Measurements from ENCODE around the gene DPYSL4. TPM values are rescaled to one million over a fixed set of nuclear protein-coding genes. Genes with fewer than 3 reads are reported as not detected.

The DPYSL4 gene
- total and polyA plus RNA-seq, 2 of the 4 experiments (the other 2 are of a cell fraction), result 8.1 to 30.5 TPM

DNA sequence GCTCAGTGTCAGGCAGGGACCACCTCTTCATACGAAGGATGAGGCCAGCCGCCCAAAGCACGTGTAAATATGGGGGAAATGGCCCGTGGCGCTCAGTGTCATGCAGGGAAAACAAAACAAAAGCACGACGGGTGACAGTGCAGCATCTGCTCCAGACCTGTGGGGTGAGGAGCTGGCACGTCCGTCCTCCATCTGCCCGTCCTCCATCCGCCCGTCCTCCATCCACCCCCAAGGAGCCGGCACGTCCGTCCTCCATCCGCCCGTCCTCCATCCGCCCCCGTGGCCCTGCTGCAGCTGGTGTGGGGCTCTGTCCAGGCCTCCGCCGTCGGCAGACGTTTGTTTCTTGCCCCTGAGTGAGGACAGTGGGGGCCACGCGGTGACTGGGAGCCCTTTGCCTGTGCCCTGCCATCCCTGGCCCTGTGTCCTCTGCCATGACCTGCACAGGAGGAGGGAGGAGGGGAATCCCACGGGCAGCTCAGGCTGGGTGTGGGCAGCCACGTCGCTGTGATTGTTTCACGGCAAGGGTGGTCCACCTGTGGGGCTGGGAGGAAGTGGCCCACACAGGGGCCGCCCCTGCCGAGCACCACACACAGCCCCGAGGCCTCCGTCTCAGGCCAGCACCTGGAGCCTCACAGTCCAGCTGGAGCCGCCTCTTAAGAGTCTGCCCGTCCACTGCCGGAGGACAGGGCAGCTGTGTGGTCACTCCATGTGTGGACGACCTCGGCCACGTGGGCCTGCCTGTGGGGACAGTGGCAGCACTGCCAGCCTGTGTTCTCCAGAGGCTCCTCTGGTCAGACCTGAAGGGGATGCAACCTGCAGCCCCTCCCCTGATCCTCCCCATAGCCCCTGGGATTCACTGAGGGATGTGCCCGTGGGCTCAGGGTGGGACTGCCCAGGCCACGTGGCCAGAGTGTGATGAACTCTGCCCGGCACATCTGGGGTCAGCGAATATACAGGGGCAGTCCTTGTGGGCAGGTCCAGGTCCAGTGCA is 38.2 kb upstream of the DPYSL4 start (continued):
- no peak for TF ChIP-seq MXI1 (IDR thresholded peaks at IDR 0.05; ENCODE audit: borderline replicate concordance, low read depth, low read length)
- TF ChIP-seq, protein P1, sequence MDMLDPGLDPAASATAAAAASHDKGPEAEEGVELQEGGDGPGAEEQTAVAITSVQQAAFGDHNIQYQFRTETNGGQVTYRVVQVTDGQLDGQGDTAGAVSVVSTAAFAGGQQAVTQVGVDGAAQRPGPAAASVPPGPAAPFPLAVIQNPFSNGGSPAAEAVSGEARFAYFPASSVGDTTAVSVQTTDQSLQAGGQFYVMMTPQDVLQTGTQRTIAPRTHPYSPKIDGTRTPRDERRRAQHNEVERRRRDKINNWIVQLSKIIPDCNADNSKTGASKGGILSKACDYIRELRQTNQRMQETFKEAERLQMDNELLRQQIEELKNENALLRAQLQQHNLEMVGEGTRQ (IDR thresholded peaks at IDR 0.05; ENCODE audit: low read depth, low read length), result no peak
- TF ChIP-seq BHLHE40 (IDR thresholded peaks at IDR 0.05; ENCODE audit: low read depth, low read length), result no peak

DNA sequence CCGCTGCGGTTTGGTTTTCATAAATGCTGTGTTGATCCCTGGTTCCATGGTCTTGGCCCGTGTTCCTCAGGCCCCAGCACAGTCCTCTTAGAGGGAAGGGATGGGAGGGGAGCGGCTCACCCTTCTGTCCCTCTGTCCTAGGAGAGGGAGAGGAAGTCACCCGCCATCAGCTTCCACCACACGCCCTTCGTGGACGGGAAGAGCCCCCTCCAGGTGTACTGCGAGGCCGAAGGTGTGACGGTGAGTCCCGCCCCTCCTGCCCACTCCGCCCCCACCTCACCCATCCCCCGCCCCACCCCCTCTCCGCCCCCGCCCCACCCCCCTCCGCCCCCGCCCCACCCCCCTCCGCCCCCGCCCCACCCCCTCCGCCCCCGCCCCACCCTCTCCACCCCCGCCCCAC is 37.5 kb upstream of the DPYSL4 start:
- no peak overlapping the region for H3K18ac ChIP-seq (ENCODE audit: low read depth, low read length)
- no peak overlapping the region for H3K23ac ChIP-seq (ENCODE audit: low read depth, low read length)
- no peak overlapping the region for H2BK120ac ChIP-seq (ENCODE audit: low read depth, low read length)
- H3K14ac ChIP-seq (replicated peaks; ENCODE audit: low read depth, low read length), result no peak overlapping the region
- no peaks in the 10 kb centered on the region for H4K20me1 ChIP-seq (ENCODE audit: insufficient read depth, low read length)
- no peak overlapping the region for H2BK5ac ChIP-seq (ENCODE audit: low read depth, low read length, poor library complexity, severe bottlenecking)
- intact Hi-C loops (cut with micrococcal nuclease) (no loop called here), dilution Hi-C loops (cut with HindIII; ENCODE audit: low sequenced_read_pairs, unreplicated experiment) (no loop called here), in situ Hi-C loops (cut with MboI; ENCODE audit: low sequenced_read_pairs) (no loop called here)
- no peak overlapping the region for H3K56ac ChIP-seq (ENCODE audit: extremely low read depth, insufficient read depth, low read length)
- peaks cover 2% of the 10 kb centered on the region; the same call in 1 of the 2 replicates for H3K27me3 ChIP-seq (ENCODE audit: control insufficient read depth, insufficient read depth, low read length)
- no peaks in the 10 kb centered on the region for H3K4me1 ChIP-seq (ENCODE audit: control insufficient read depth, insufficient read depth, low read length)
- H3K4ac ChIP-seq (ENCODE audit: low read depth, low read length), result no peak overlapping the region
- no peak overlapping the region for H3K4me2 ChIP-seq (ENCODE audit: low read depth, low read length)
- no peaks in the 10 kb centered on the region for H3K9me3 ChIP-seq (ENCODE audit: control insufficient read depth, insufficient read depth, low read length)
- no peak overlapping the region for H4K5ac ChIP-seq (ENCODE audit: low read depth, low read length)
- H3K27ac ChIP-seq (ENCODE audit: insufficient read depth, low read length), result no peak overlapping the region
- no peak overlapping the region for H4K8ac ChIP-seq (ENCODE audit: low read depth in 2 of 2, low read length in 2 of 2)
- no peak overlapping the region for H2AK9ac ChIP-seq (replicated peaks; ENCODE audit: low read depth, low read length, poor library complexity)
- WGBS, 2 experiments (ENCODE audit: extremely low coverage in 2 of 2, insufficient read length in 1 of 2), result no CpG with 5 or more reads among the region's 23 CpGs
- no peak for DNase-seq
- H3K9ac ChIP-seq (ENCODE audit: low read depth, low read length), result no peak overlapping the region
- H4K91ac ChIP-seq (ENCODE audit: insufficient read depth, low read depth, low read length), result no peak overlapping the region
- ChIA-PET POLR2A (ENCODE audit: unreplicated experiment) (no interaction called here), CTCF (no interaction called here)
- ATAC-seq (ENCODE audit: low read depth), result no peak
- no peaks in the 10 kb centered on the region for H3K9me1 ChIP-seq (ENCODE audit: insufficient read depth, low read length)
- no peak overlapping the region for H3K4me3 ChIP-seq (ENCODE audit: insufficient read depth, low read depth, low read length)
- no peaks in the 10 kb centered on the region for H3K36me3 ChIP-seq (ENCODE audit: control insufficient read depth, insufficient read depth, low read length)
- no peaks in the 10 kb centered on the region for H3K79me1 ChIP-seq (ENCODE audit: low read depth in 1 of 2, low read length in 2 of 2)
- no peak overlapping the region for H2AK5ac ChIP-seq (ENCODE audit: low read depth, low read length)
- no TSS peak for BruUV-seq (replicated peaks)
- no peak overlapping the region for H2BK15ac ChIP-seq (ENCODE audit: low read depth, low read length)
- no peak overlapping the region for H2AFZ ChIP-seq (replicated peaks; ENCODE audit: low read length, poor library complexity)
- H2BK20ac ChIP-seq (ENCODE audit: low read depth, low read length), result no peak overlapping the region
- no peak for TF ChIP-seq POLR2A (IDR thresholded peaks at IDR 0.05; ENCODE audit: low read depth, low read length)
- TF ChIP-seq RFX5 (IDR thresholded peaks at IDR 0.05; ENCODE audit: low read depth, low read length), result no peak
- TF ChIP-seq MXI1 (IDR thresholded peaks at IDR 0.05; ENCODE audit: borderline replicate concordance, low read depth, low read length), result no peak
- no peak for TF ChIP-seq NFE2L2 (IDR thresholded peaks at IDR 0.05; ENCODE audit: low read depth, low read length)
- TF ChIP-seq, protein P2, sequence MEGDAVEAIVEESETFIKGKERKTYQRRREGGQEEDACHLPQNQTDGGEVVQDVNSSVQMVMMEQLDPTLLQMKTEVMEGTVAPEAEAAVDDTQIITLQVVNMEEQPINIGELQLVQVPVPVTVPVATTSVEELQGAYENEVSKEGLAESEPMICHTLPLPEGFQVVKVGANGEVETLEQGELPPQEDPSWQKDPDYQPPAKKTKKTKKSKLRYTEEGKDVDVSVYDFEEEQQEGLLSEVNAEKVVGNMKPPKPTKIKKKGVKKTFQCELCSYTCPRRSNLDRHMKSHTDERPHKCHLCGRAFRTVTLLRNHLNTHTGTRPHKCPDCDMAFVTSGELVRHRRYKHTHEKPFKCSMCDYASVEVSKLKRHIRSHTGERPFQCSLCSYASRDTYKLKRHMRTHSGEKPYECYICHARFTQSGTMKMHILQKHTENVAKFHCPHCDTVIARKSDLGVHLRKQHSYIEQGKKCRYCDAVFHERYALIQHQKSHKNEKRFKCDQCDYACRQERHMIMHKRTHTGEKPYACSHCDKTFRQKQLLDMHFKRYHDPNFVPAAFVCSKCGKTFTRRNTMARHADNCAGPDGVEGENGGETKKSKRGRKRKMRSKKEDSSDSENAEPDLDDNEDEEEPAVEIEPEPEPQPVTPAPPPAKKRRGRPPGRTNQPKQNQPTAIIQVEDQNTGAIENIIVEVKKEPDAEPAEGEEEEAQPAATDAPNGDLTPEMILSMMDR (conservative IDR thresholded peaks at IDR 0.05; ENCODE audit: low read depth, low read length), result no peak
- no peak for TF ChIP-seq CEBPB (IDR thresholded peaks at IDR 0.05; ENCODE audit: low read depth, low read length)
- no peak for TF ChIP-seq MAZ (IDR thresholded peaks at IDR 0.05; ENCODE audit: borderline replicate concordance, low read depth, low read length)
- TF ChIP-seq CHD1 (IDR thresholded peaks at IDR 0.05; ENCODE audit: low read depth, low read length), result no peak
- TF ChIP-seq RAD21 (IDR thresholded peaks at IDR 0.05; ENCODE audit: low read length), result no peak
- TF ChIP-seq, protein P3, sequence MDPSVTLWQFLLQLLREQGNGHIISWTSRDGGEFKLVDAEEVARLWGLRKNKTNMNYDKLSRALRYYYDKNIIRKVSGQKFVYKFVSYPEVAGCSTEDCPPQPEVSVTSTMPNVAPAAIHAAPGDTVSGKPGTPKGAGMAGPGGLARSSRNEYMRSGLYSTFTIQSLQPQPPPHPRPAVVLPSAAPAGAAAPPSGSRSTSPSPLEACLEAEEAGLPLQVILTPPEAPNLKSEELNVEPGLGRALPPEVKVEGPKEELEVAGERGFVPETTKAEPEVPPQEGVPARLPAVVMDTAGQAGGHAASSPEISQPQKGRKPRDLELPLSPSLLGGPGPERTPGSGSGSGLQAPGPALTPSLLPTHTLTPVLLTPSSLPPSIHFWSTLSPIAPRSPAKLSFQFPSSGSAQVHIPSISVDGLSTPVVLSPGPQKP (IDR thresholded peaks at IDR 0.05; ENCODE audit: borderline replicate concordance, low read depth, low read length), result no peak
- TF ChIP-seq BHLHE40 (IDR thresholded peaks at IDR 0.05; ENCODE audit: low read depth, low read length), result no peak

Data from IMR-90 (cell line).